SU-DHL-6 (cell line): ENCODE measurements around the gene ASTN2.

Source experiments
- EZH2phosphoT487 ChIP-seq: fragments of 200-600 bp; sonication (generic), shearing (Covaris generic); conservative IDR thresholded peaks from 2 replicates; pipeline ENCODE4 v1.6.1; 2018; ENCODE audit warnings: mild to moderate bottlenecking, antibody characterized with exemption, low read length, moderate library complexity, mixed read lengths
- TF ChIP-seq, protein P1 (sequence below): fragments of 200-600 bp; sonication (generic); IDR thresholded peaks from one replicate; pipeline ENCODE4 v1.5.1; 2017; ENCODE audit warnings: antibody characterized with exemption, mild to moderate bottlenecking, low read length, moderate library complexity; ENCODE audit not compliant: insufficient read depth, poor library complexity, severe bottlenecking

DNA sequence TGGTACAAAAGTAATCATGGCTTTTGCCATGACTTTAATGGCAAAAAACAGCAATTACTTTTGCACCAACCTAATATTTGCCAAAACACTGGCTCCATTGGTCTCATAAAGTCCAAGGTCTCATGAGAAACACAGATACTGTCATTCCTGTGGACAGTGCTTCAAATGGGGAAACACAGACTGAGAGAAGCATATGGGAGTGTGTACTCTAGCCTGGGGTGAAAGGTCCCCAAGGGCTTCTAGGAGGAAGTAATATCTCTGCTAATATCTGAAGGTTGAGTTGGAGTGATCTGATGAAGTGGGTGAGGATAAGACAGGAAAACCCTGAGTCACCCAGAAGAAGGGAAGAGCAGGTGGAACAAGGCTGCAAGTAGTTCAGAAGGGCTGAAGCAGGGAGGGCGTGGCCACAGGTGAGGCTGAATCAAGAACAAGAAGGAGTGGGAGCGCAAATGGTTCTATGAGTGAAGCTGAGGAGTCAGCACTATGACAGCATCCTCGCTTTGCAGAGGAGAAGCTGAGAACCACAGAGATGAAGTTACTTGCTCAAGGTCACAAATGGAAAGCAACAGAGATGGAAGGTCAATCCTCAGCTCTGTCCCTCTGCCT lies 164.1 kb downstream of the ASTN2 start:
- TF ChIP-seq, protein P1, sequence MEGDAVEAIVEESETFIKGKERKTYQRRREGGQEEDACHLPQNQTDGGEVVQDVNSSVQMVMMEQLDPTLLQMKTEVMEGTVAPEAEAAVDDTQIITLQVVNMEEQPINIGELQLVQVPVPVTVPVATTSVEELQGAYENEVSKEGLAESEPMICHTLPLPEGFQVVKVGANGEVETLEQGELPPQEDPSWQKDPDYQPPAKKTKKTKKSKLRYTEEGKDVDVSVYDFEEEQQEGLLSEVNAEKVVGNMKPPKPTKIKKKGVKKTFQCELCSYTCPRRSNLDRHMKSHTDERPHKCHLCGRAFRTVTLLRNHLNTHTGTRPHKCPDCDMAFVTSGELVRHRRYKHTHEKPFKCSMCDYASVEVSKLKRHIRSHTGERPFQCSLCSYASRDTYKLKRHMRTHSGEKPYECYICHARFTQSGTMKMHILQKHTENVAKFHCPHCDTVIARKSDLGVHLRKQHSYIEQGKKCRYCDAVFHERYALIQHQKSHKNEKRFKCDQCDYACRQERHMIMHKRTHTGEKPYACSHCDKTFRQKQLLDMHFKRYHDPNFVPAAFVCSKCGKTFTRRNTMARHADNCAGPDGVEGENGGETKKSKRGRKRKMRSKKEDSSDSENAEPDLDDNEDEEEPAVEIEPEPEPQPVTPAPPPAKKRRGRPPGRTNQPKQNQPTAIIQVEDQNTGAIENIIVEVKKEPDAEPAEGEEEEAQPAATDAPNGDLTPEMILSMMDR: no peak
- no peak for TF ChIP-seq EZH2phosphoT487
